Activated effector memory CD4-positive, alpha-beta T cell treated with Interleukin-2 at 50 U/mL for 16 hours (primary cell): ENCODE results near the gene BRD2.

Experiments
- DNase-seq: peaks from one replicate; pipeline ENCODE4 v3.0.0-alpha.2; 2020

Gene BRD2

GRCh38 chr6:32950010-32950409 lies 18.4 kb upstream of the BRD2 start:
- DNase-seq, result no peak

GRCh38 chr6:32950449-32950848 lies 17.9 kb upstream of the BRD2 start:
- DNase-seq, result no peak

- peak; percentile 63 for DNase-seq
Measured at GRCh38 chr6:32952817-32953739, 15.3 kb upstream of the BRD2 start, which contains the start of gene HLA-DMA. HLA-DMA (minus strand) TSS chr6:32953097; CDS start chr6:32953036, 61 bp downstream.

- no peak for DNase-seq
Measured at GRCh38 chr6:32953775-32954174, 14.6 kb upstream of the BRD2 start.

- DNase-seq, result no peak
Measured at GRCh38 chr6:32954267-32954666, 14.1 kb upstream of the BRD2 start.

- DNase-seq, result no peak
Measured at GRCh38 chr6:32954986-32955802, 13.2 kb upstream of the BRD2 start.

GRCh38 chr6:32956176-32956575 lies 12.2 kb upstream of the BRD2 start:
- no peak for DNase-seq

- DNase-seq, result no peak
Measured at GRCh38 chr6:32960563-32960962, 7.8 kb upstream of the BRD2 start.

- DNase-seq, result no peak
Measured at GRCh38 chr6:32962213-32962826, 6.1 kb upstream of the BRD2 start.

- DNase-seq, result no peak
Measured at GRCh38 chr6:32963866-32964265, 4.5 kb upstream of the BRD2 start.

GRCh38 chr6:32964776-32965175 lies 3.6 kb upstream of the BRD2 start:
- no peak for DNase-seq

GRCh38 chr6:32967151-32968091 lies 973 bp upstream of the BRD2 start:
- no peak for DNase-seq

- peak; percentile 54 for DNase-seq
Measured at GRCh38 chr6:32968867-32969684, 682 bp downstream of the BRD2 start.

GRCh38 chr6:32969685-32970412 lies 1.5 kb downstream of the BRD2 start:
- DNase-seq, result peak; percentile 67

- DNase-seq, result peak; percentile 70
Measured at GRCh38 chr6:32970413-32971241, 2.2 kb downstream of the BRD2 start.

GRCh38 chr6:32971242-32971580 lies 2.8 kb downstream of the BRD2 start:
- no peak for DNase-seq

GRCh38 chr6:32971581-32972352 lies 3.4 kb downstream of the BRD2 start:
- DNase-seq, result peak; percentile 99

- DNase-seq, result peak; percentile 35
Measured at GRCh38 chr6:32972353-32973143, 4.2 kb downstream of the BRD2 start.
